ENCODE measurements around the gene MXD3. TPM values are rescaled to one million over a fixed set of nuclear protein-coding genes. Genes with fewer than 3 reads are reported as not detected.

MXD3 gene
- total and polyA plus RNA-seq, 7 donors, result 0.80 to 4.2 (median 2.3) TPM

DNA sequence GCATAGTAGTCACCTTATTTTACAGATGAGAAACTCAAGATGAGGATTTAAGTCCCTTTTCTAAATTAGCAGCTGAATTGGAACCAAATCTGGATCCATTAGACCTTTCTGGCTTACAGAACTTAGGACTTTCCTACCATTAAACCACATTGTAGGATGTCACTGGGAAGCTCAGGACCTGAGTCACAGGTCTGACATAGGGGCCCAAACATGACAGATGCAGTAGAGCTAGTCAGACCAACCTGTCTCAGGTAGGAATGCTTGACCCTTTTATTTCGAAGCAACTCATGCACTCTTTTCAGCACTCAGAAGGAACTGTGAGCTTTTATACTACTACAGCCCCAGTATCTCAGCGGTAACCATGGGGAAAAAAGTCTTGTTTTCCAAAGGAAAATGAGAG lies 10.7 kb downstream of the MXD3 start:
- Histone ChIP-seq H3K4me1 (peaks cover 39% of the 10 kb centered on the region), H3K27ac (peak overlapping the region; percentile 92), H3K27me3 (ENCODE audit: insufficient read depth in 3 of 3, low read length in 2 of 3) (no peaks in the 10 kb centered on the region), H3K9me3 (no peaks in the 10 kb centered on the region), H3K36me3 (ENCODE audit: insufficient read depth in 1 of 2, low read depth in 1 of 2) (peaks cover 0 to 43% of the 10 kb centered on the region in 2 donors), H3K4me3 (peak overlapping the region; percentile 6)
- DNase-seq, result no peak
- 86 to 92% (median 87%) methylated on average over 2 of the region's 2 CpGs for WGBS, 3 donors
- intact Hi-C loops (cut with DNase I), result loop anchor here (5.0 kb wide), 2 partner anchors 169 to 184 kb away; partner anchors contain the start of gene NSD1 (in 1 of the 2)
- TF ChIP-seq, protein P1, sequence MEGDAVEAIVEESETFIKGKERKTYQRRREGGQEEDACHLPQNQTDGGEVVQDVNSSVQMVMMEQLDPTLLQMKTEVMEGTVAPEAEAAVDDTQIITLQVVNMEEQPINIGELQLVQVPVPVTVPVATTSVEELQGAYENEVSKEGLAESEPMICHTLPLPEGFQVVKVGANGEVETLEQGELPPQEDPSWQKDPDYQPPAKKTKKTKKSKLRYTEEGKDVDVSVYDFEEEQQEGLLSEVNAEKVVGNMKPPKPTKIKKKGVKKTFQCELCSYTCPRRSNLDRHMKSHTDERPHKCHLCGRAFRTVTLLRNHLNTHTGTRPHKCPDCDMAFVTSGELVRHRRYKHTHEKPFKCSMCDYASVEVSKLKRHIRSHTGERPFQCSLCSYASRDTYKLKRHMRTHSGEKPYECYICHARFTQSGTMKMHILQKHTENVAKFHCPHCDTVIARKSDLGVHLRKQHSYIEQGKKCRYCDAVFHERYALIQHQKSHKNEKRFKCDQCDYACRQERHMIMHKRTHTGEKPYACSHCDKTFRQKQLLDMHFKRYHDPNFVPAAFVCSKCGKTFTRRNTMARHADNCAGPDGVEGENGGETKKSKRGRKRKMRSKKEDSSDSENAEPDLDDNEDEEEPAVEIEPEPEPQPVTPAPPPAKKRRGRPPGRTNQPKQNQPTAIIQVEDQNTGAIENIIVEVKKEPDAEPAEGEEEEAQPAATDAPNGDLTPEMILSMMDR (IDR thresholded peaks at IDR 0.05), result no peak
- no peak for ATAC-seq

DNA sequence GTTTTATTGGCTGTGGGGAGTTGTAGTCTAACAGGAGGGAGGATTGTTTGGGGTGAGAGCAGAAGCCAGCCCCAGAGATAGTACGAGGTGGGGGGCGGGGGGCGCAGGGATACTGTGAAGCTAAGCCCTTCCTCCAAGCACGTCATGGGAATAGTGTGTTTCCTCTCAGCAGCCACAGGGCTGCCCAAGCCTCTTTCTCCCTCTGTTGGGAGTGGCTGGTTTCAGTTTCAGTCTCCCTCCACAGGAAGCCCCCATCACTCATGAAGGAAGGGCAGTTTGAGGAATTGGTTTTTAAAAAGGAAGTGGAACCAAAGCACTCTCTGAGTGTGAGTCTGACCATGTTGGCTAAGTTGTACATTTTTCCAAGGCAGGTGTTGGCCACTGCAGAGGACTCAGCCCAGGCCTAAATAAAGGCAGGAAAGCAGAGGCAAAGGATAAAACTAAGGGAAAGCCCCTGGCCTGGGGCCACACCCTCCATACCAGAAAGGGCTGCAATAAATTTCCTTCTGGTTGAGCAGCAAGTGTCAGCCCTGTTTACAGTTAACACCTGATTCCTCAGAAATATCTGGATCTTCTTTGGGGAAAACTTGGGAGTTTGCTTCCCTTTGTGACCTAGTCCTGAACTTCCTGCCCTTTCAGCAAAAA lies 11.3 kb downstream of the MXD3 start:
- ATAC-seq (no peak), DNase-seq (no peak)
- Histone ChIP-seq H3K36me3 (ENCODE audit: insufficient read depth in 1 of 2, low read depth in 1 of 2) (peaks cover 0 to 43% of the 10 kb centered on the region in 2 donors), H3K9me3 (no peaks in the 10 kb centered on the region), H3K4me3 (peak overlapping the region; percentile 6), H3K27me3 (ENCODE audit: insufficient read depth in 3 of 3, low read length in 2 of 3) (no peaks in the 10 kb centered on the region), H3K4me1 (peaks cover 37% of the 10 kb centered on the region), H3K27ac (peak overlapping the region; percentile 92)
- intact Hi-C loops (cut with DNase I), result loop anchor here (5.0 kb wide), 2 partner anchors 168 to 183 kb away; partner anchors contain the start of gene NSD1 (in 1 of the 2)
- TF ChIP-seq, protein P1 (IDR thresholded peaks at IDR 0.05), result no peak
- 28 to 34% (median 31%) methylated on average over 4 of the region's 4 CpGs for WGBS, 3 donors

DNA sequence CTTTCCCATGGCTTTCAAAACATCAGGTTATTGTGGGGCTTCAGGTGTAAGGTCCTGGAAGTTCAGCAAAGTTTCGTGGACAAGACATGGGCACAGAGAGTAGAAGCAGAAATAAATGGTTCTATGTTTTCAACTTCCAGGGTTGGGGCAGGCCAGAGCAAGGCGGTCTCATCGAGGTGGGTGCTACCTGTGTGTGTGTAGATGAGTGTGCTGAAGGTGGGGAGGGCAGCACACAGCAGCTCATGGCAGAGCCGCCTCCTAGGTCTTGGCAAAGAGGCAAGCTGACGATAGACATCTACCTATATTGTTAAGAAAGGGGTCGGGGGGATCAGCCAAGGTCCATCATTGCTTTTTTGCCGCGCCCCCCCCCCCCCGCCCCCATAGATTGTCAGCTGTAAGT lies 12.0 kb downstream of the MXD3 start:
- 76 to 83% (median 79%) methylated on average over 9 of the region's 9 CpGs for WGBS, 3 donors
- no peak overlapping the region for H3K4me3 ChIP-seq
- TF ChIP-seq, protein P1 (IDR thresholded peaks at IDR 0.05), result no peak

DNA sequence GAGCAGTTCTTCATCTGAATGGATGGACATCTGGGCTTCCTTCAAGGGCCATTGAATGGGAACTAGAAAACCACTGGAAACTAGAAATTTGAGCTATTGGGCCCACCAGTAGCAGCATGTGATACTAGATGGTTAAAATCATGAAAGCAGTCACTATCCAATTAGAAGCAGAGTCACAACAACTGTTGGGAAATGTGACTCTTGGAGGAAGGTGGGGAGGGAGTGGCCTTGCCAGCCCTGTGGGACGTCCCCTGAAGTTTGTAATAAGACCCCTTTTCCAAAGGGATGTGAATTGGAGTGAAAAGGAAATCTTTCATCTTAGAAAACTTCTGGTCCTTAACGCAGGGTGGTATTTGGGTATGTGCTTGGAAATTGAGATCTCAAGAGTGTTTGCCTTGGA lies 13.8 kb downstream of the MXD3 start:
- intact Hi-C loops (cut with DNase I), result no loop called here
- peaks cover 26% of the 10 kb centered on the region for H3K4me1 ChIP-seq
- H3K36me3 ChIP-seq (ENCODE audit: insufficient read depth in 1 of 2, low read depth in 1 of 2), result peaks cover 0 to 60% of the 10 kb centered on the region in 2 donors
- ATAC-seq, result no peak
- WGBS, 3 donors, result 52 to 86% (median 59%) methylated on average over 2 of the region's 2 CpGs
- no peak overlapping the region for H3K4me3 ChIP-seq
- H3K27me3 ChIP-seq (ENCODE audit: insufficient read depth in 3 of 3, low read length in 2 of 3), result no peaks in the 10 kb centered on the region
- TF ChIP-seq, protein P1 (IDR thresholded peaks at IDR 0.05), result no peak
- H3K27ac ChIP-seq, result no peak overlapping the region
- DNase-seq, result no peak
- H3K9me3 ChIP-seq, result no peaks in the 10 kb centered on the region

More for the DNA sequence above, 12.0 kb downstream of the MXD3 start:
- intact Hi-C loops (cut with DNase I), result loop anchor here (5.0 kb wide), 2 partner anchors 167 to 182 kb away; partner anchors contain the start of gene NSD1 (in 1 of the 2)
- no peaks in the 10 kb centered on the region for H3K27me3 ChIP-seq (ENCODE audit: insufficient read depth in 3 of 3, low read length in 2 of 3)
- H3K27ac ChIP-seq, result peak overlapping the region; percentile 92
- no peak for DNase-seq
- no peak for ATAC-seq
- H3K36me3 ChIP-seq (ENCODE audit: insufficient read depth in 1 of 2, low read depth in 1 of 2), result peaks cover 0 to 43% of the 10 kb centered on the region in 2 donors
- H3K9me3 ChIP-seq, result no peaks in the 10 kb centered on the region
- H3K4me1 ChIP-seq, result peaks cover 31% of the 10 kb centered on the region

Measured in psoas muscle (tissue), 8 donors.